Endodermal cell (in vitro differentiated cells): ENCODE measurements around the gene NFIA. TPM values are rescaled to one million over a fixed set of nuclear protein-coding genes. Genes with fewer than 3 reads are reported as not detected.

Experiments used
- DNase-seq: peaks from one replicate; pipeline ENCODE4 v3.0.0-alpha.2; 2017
- H3K27ac ChIP-seq: 2 replicates; pipeline ENCODE4 v1.5.1; 2013; ENCODE audit warnings: mild to moderate bottlenecking, low read depth, low read length, moderate library complexity
- H3K27me3 ChIP-seq: 2 replicates; pipeline ENCODE4 v1.6.1; 2013; ENCODE audit warnings: mild to moderate bottlenecking, low read length, moderate library complexity; ENCODE audit not compliant: insufficient read depth, control insufficient read depth, poor library complexity, severe bottlenecking
- H3K36me3 ChIP-seq: 2 replicates; pipeline ENCODE4 v1.7.0; 2013; ENCODE audit warnings: mild to moderate bottlenecking, low read length, moderate library complexity; ENCODE audit not compliant: control insufficient read depth, insufficient read depth
- H3K4me1 ChIP-seq: one replicate; pipeline ENCODE4 v1.7.0; 2013; ENCODE audit warnings: low read length; ENCODE audit not compliant: control insufficient read depth, insufficient read depth
- H3K4me3 ChIP-seq: 2 replicates; pipeline ENCODE4 v1.5.1; 2013; ENCODE audit warnings: mild to moderate bottlenecking, low read length, moderate library complexity
- H3K9ac ChIP-seq: 2 replicates; pipeline ENCODE4 v1.6.1; 2013; ENCODE audit warnings: mild to moderate bottlenecking, low read length, moderate library complexity; ENCODE audit not compliant: poor library complexity, severe bottlenecking; ENCODE audit errors: extremely low read depth
- H3K9me3 ChIP-seq: 2 replicates; pipeline ENCODE4 v1.6.1; 2013; ENCODE audit warnings: mild to moderate bottlenecking, low read length, moderate library complexity; ENCODE audit not compliant: control insufficient read depth
- H3K27ac Mint-ChIP-seq: 2 replicates; pipeline ENCODE4 v1.8.0; 2020; ENCODE audit warnings: mixed read lengths
- H3K27me3 Mint-ChIP-seq: 2 replicates; pipeline ENCODE4 v1.8.0; 2021; ENCODE audit warnings: mild to moderate bottlenecking, mixed read lengths; ENCODE audit not compliant: insufficient read depth
- H3K36me3 Mint-ChIP-seq: 2 replicates; pipeline ENCODE4 v1.8.0; 2020; ENCODE audit warnings: low read depth, mixed read lengths
- H3K4me1 Mint-ChIP-seq: 2 replicates; pipeline ENCODE4 v1.8.0; 2020; ENCODE audit warnings: mixed read lengths
- H3K4me3 Mint-ChIP-seq: 2 replicates; pipeline ENCODE4 v1.8.0; 2020; ENCODE audit warnings: mild to moderate bottlenecking, moderate library complexity, mixed read lengths
- H3K9me3 Mint-ChIP-seq: 2 replicates; pipeline ENCODE4 v1.8.0; 2020; ENCODE audit warnings: mild to moderate bottlenecking, mixed read lengths
- WGBS, 2 experiments: methylation state at CpG; one replicate each; pipeline versions ENCODE4 v1.1.5 to v1.1.7; 2013; ENCODE audit warnings: missing lambda C conversion rate in 2 of 2, mixed read lengths in 1 of 2; ENCODE audit not compliant: insufficient coverage in 1 of 2, insufficient read length in 1 of 2; 5-methylcytosine and 5-hydroxymethylcytosine counted together
- total RNA-seq, 2 donors: library from RNA; stranded (reverse); fragmentation: NEBNext Ultra II Directional in 1 of 2; extraction: Animal tissue kit (Norgen Biotek cat#: 25700) in 1 of 2; gene quantifications; 2 replicates in 1 of 2; 3 replicates in 1 of 2; pipeline ENCODE4 v1.2.1, GENCODE V29; 2021
- TF ChIP-seq, protein P1 (sequence below): fragments of 200-600 bp; sonication (generic); conservative IDR thresholded peaks from 2 replicates; pipeline ENCODE4 v1.5.0; 2021; ENCODE audit warnings: antibody characterized with exemption, mild to moderate bottlenecking

The NFIA gene
- total RNA-seq, 2 donors from 2014 or later: 2.3 to 3.8 TPM

DNA sequence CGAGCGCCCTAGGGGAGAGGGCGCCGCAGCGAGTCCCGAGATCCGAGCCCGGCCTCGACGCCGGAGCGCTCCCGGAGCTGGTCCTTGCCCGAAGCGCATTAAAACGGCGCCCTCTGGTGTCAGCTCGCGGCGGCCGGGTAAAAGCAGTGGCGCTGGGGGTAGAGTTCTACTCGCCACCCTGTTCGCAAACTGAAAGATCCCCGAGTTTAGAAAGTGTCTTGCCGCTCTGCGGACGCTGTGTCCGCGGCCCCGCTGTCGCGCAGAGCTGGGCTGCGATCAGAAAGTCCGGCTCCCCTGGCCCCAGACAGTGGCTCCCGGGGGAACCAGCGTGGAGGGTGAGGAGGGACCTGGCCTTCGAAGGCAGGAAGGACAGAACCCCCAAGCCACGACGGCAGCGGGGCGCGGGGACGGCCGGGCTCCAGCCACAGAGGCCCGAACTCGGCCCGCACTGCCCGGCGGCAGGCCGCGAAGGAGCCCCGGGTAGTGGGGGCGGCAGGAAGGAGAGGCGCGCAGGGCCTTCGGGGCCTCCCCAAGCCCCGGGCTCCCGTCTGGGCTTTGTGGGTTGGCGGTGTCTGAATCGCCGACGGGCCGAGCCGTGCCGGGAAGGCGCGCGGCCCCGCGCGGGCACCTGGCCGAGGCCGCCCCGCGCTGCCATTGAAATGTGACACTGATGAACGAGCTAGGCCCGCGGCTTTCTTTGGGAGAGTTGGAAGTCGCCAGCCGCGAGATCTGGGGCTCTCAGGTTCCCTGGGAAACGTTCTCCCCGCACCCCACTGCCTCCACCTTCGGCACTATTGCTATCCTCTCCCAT is 39.1 kb upstream of the NFIA start:
- DNase-seq: peak; percentile 98
- no peaks in the 10 kb centered on the region for H3K36me3 ChIP-seq
- peak overlapping the region; percentile 56 for H3K4me3 ChIP-seq
- Mint-ChIP-seq H3K4me1 (peaks cover 6% of the 10 kb centered on the region), H3K4me3 (peak overlapping the region; percentile 53), H3K27ac (no peak overlapping the region), H3K36me3 (no peaks in the 10 kb centered on the region), H3K9me3 (no peaks in the 10 kb centered on the region), H3K27me3 (peaks cover 42% of the 10 kb centered on the region)
- no peaks in the 10 kb centered on the region for H3K4me1 ChIP-seq
- no peak overlapping the region for H3K9ac ChIP-seq
- 13 to 16% methylated on average over 45 to 85 of the region's 85 CpGs for WGBS, 2 experiments
- no peaks in the 10 kb centered on the region for H3K9me3 ChIP-seq
- H3K27ac ChIP-seq: peak overlapping the region; percentile 83
- H3K27me3 ChIP-seq: peaks cover 48% of the 10 kb centered on the region
- TF ChIP-seq, protein P1, sequence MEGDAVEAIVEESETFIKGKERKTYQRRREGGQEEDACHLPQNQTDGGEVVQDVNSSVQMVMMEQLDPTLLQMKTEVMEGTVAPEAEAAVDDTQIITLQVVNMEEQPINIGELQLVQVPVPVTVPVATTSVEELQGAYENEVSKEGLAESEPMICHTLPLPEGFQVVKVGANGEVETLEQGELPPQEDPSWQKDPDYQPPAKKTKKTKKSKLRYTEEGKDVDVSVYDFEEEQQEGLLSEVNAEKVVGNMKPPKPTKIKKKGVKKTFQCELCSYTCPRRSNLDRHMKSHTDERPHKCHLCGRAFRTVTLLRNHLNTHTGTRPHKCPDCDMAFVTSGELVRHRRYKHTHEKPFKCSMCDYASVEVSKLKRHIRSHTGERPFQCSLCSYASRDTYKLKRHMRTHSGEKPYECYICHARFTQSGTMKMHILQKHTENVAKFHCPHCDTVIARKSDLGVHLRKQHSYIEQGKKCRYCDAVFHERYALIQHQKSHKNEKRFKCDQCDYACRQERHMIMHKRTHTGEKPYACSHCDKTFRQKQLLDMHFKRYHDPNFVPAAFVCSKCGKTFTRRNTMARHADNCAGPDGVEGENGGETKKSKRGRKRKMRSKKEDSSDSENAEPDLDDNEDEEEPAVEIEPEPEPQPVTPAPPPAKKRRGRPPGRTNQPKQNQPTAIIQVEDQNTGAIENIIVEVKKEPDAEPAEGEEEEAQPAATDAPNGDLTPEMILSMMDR: peak; percentile 95

DNA sequence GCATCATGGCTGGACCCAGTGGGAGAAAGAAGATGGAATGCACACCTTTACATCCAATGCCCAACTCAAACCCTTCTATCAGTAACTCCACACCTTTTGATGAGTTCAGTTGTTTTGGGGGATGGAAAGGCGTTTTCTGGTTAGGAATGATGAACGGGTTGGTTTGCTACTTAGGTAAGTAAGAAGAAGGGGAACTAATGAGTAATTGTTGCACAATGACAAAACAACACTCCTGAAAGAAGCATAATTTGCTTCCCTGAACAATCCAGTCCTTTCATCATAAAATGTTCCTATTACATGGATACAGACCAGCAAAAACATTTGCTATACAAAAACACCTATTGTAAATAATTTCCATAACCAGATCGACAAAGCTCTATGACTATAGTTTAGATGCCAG is 35.9 kb upstream of the NFIA start:
- Mint-ChIP-seq H3K9me3 (no peaks in the 10 kb centered on the region), H3K36me3 (no peaks in the 10 kb centered on the region), H3K27ac (no peak overlapping the region), H3K4me1 (peaks cover 9% of the 10 kb centered on the region), H3K4me3 (no peak overlapping the region), H3K27me3 (peaks cover 49% of the 10 kb centered on the region)
- Histone ChIP-seq H3K36me3 (no peaks in the 10 kb centered on the region), H3K27ac (no peak overlapping the region), H3K4me3 (no peak overlapping the region), H3K9ac (no peak overlapping the region), H3K9me3 (no peaks in the 10 kb centered on the region), H3K4me1 (no peaks in the 10 kb centered on the region), H3K27me3 (peaks cover 58% of the 10 kb centered on the region)
- no peak for DNase-seq
- TF ChIP-seq, protein P1: no peak
- WGBS, 2 experiments: 97% methylated on average over 3 of the region's 3 CpGs; no CpG with 5 or more reads in 1 of the 2 experiments

DNA sequence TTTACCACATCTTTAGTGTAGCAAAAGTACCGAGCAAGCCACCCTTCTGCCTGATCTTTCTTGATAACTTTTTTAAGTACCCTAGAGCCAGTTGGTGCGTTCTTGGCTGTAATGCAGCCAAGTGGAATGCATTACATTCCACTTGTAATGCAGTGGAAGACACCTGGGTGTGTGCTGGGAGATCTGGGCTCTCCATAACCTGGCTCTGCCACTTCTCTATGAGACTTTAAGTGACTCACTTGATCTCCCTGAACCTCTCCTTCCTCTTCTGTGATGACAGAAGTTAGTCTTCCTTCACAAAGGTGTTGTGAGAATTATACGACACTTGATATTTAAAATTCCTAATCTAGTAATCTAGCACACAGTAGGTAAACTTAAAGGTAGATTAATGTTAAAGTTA is 35.3 kb upstream of the NFIA start:
- no peak overlapping the region for H3K4me3 ChIP-seq
- no peaks in the 10 kb centered on the region for H3K4me1 ChIP-seq
- Mint-ChIP-seq H3K4me1 (peaks cover 15% of the 10 kb centered on the region), H3K36me3 (no peaks in the 10 kb centered on the region), H3K9me3 (no peaks in the 10 kb centered on the region), H3K27ac (no peak overlapping the region), H3K27me3 (peaks cover 52% of the 10 kb centered on the region), H3K4me3 (no peak overlapping the region)
- no peak overlapping the region for H3K9ac ChIP-seq
- WGBS, 2 experiments: 86 to 100% methylated on average over 2 of the region's 3 CpGs
- no peaks in the 10 kb centered on the region for H3K9me3 ChIP-seq
- no peaks in the 10 kb centered on the region for H3K36me3 ChIP-seq
- peaks cover 61% of the 10 kb centered on the region for H3K27me3 ChIP-seq
- no peak for DNase-seq
- TF ChIP-seq, protein P1: no peak
- H3K27ac ChIP-seq: no peak overlapping the region
